HUDEP-2 (cell line): ENCODE data around the gene ARHGAP45.

Source experiments
- DNase-seq, 76 experiments: peaks; one replicate each; lab custom pipeline; 2025; ENCODE audit not compliant: unreplicated experiment in 76 of 76; lab: John Stamatoyannopoulos, UW

The ARHGAP45 gene

GRCh38 chr19:1069009-1069779 is 2.2 kb downstream of the ARHGAP45 start:
- peak in 51 of 76 experiments; percentile 12 to 84 (median 58) for DNase-seq

DNA sequence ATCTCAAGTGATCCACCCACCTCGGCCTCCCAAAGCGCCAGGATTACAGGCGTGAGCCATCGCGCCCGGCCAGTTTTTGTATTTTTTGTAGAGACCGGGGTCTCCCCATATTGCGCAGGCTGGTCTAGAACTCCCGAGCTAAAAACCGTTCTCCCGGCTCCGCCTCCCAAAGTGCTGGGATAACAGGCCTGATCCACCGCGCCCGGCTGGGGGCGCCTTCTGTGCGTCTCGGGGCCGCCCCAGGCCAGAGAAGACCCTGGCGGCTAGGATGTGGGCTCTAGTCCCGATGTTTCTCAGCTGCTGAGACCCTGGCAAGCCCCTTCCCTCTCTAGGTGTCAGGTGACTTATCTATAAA is 3.6 kb downstream of the ARHGAP45 start:
- DNase-seq = no peak

DNA sequence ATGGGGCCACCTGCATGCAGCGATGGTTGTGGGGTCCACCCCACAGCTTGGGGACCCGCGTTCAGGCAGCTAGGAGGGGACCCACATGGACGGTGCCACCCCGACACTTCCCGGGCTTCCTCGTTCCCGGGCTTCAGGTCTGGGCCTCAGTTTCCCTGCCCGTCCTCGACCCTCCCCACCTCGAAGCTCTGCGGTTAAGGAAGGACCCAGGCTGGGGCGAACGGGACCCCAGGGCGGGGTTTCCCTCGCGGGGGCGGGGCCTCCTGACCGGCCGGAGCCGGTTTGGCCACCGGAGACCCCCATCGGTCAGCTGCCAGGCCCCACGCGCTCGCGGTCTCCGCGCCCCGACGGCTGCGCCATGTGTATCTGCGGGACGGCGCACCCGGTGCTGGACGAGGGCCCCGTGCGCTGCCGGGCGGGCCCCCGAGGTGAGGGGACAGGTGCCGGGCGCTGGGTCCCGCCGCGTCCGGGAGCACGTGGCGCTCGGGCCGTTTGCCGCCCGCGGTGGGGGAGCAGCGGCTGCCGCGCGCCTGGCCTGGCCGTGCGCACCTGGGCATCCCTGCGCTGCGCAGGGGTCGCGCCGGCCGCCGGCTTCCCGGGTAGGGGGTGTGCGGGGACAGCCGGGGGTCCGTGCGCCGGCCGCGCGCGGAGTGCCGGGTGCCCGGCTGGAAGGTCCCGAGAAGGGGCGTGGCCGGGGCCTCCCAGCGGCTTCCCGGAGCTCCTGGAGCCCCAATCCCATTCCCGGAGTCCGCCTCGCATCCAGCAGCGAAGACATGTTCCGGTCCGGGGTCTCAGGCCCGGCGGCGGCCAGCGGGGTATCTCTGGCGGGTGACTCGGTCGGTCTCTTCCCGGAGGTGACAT is 4.2 kb downstream of the ARHGAP45 start:
- DNase-seq = no peak

- peak in 1 of 76 experiments; percentile 23 for DNase-seq
Measured at GRCh38 chr19:1072371-1073015, 5.5 kb downstream of the ARHGAP45 start.

GRCh38 chr19:1073063-1073955 is 6.3 kb downstream of the ARHGAP45 start:
- peak in 17 of 76 experiments; percentile 8 to 59 (median 43) for DNase-seq

DNA sequence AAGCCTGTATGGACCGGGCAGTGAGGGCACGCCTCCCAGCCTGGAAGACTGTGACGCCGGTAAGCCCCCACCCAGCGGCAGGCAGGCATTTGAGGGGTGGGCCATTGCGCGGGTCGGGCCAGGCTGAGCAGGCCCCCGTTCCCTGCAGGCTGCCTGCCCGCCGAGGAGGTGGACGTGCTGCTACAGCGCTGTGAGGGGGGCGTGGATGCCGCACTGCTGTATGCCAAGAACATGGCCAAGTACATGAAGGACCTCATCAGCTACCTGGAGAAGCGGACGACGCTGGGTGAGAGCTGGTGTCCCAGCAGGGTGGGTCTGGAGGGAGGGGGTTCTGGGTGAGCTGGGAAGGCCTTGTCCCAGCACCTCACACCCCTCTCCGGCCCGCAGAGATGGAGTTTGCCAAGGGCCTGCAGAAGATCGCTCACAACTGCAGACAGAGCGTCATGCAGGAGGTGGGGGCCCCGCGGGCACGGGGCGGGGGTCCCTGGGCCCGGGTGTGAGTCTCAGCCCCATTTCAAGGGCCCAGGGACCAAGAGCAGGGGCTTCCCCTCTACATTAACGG is 7.1 kb downstream of the ARHGAP45 start:
- no peak for DNase-seq

DNA sequence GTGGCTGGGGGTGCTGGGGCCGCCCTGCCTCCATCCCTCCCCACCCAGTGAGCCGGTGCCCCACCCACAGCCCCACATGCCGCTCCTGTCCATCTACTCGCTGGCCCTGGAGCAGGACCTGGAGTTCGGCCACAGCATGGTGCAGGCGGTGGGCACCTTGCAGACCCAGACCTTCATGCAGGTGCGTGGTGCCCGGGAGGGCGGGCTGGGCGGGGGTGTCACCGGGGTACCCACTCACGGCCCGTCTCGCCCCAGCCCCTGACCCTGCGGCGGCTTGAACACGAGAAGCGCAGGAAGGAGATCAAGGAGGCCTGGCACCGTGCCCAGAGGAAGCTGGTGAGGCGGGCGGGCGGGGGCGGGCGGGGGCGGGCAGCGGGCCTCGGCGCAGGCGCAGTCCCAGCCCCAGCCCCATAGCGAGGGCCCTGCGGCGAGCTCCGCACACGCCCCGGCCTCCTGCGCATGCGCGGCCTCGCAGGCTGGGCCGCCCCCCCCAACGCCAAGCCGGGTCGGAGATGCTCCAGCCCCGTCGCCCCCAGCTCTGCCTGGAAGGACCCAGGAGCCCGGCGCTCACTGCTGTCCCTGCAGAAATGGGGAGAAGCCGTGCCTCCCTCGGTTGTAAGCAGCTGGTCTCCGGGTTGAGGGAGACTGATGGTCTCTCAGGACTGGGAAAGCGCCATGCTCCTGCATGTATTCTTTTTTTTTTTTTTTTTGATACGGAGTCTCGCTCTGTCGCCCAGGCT is 7.7 kb downstream of the ARHGAP45 start:
- DNase-seq = peak in 73 of 76 experiments; percentile 62 to 99 (median 91)

DNA sequence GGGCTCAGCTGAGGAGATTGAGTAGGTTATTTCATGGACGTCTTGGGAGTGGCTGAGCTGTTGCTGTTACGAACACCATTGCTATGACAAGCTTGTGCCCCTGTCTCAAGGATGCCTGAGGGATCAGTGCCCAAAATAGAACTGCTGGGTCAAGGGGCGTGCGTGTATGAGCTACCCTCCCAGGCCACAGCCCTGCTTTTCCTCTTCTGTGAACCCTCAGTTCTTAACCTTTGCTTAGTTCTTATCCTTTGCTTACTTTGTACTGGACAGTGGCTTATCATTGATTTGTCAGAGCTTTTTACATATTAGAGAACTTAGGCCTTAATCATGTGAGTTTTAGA is 9.0 kb downstream of the ARHGAP45 start:
- no peak for DNase-seq

DNA sequence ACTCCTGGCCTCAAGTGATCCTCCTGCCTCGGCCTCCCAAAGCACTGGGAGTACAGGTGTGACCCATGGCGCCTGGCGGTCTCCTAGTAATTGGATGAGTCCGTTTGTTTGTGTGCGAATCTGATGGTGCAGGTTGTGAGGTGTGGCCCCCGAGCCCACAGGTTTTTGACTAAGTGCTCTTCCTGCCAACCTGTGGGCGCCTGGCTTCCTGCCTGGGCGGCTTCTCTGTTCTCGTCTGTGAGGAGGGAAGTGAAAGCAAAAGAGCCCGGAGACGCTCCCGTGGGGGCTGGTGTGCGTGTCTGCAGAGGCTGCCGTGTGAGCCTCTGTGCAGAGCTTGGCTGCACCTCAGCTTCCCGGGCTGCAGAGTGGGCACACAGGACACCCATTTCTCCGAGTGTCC is 10.0 kb downstream of the ARHGAP45 start:
- DNase-seq = no peak

- no peak for DNase-seq
Measured at GRCh38 chr19:1079566-1080111, 12.7 kb downstream of the ARHGAP45 start.

DNA sequence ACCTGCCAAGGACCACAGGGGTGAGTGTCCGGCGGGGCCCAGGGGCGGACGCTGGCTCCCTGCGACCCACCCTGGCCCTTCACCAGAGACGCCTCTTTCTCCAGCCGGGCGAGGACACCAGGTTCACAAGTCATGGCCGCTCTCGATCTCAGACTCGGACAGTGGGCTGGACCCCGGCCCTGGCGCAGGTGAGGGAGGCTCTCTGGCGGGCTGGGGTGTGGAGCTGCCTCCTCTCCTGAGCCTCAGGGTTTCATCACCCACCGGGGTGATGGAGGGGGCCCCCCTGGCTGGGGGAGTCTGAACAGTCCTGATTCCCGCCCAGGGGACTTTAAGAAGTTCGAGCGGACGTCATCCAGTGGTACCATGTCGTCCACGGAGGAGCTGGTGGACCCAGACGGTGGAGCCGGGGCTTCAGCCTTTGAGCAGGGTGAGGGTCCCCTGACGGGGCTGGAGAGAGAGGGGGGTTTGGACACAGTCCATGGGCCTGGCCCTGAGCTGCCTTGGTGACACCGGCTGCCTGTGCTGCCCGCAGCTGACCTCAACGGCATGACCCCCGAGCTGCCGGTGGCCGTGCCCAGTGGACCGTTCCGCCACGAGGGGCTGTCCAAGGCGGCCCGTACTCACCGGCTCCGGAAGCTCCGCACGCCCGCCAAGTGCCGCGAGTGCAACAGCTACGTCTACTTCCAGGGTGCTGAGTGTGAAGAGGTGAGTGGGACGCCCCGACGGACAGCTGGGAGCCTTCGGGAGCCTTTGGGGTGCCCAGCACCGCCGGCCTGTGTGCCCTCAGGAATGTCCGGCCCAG is 13.6 kb downstream of the ARHGAP45 start:
- DNase-seq = no peak

GRCh38 chr19:1081301-1082164 is 14.6 kb downstream of the ARHGAP45 start:
- no peak for DNase-seq

GRCh38 chr19:1082165-1082927 is 15.4 kb downstream of the ARHGAP45 start:
- DNase-seq = peak in 72 of 76 experiments; percentile 56 to 99 (median 94)

- DNase-seq = no peak
Measured at GRCh38 chr19:1082928-1083816, 16.2 kb downstream of the ARHGAP45 start.

DNA sequence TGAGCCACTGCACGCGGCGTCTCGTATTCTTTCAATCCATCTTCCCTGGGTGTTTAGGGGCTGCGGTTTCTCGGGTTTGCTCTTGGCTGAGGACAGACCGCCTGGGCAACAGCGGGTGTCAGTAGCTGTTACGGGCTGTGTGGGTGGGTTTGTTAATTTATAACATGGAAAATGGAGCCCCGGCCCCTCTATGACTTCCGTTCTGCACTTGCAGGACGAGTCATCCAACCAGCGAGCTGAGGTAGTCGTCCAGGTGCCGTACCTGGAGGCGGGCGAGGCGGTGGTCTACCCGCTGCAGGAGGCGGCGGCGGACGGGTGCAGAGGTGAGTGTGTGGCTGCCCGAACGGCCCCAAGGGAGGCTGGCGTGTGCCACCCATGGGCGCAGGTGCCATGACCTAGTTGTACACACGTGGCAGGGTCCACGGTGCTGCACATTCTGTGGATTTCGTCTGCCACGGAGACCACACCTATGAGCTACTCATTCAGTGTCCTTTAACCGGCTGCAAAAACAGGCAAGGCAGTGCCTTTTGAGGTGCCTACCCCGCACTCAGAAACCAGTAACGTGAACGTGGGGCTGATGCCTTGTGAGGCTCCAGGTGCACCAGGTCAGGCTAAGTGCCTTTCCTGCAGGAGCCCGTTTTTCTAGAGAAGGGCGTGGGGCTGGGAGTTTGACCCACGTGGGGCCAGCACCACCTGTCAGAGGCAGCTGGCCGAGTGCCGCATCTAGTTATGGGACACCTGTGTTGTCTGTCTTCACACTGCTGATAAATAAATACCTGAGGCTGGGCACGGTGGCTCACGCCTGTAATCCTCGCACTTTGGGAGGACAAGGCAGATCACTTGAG is 17.3 kb downstream of the ARHGAP45 start:
- no peak for DNase-seq
